Measurements from ENCODE around the gene CENPX.

- TF ChIP-seq, protein P1, sequence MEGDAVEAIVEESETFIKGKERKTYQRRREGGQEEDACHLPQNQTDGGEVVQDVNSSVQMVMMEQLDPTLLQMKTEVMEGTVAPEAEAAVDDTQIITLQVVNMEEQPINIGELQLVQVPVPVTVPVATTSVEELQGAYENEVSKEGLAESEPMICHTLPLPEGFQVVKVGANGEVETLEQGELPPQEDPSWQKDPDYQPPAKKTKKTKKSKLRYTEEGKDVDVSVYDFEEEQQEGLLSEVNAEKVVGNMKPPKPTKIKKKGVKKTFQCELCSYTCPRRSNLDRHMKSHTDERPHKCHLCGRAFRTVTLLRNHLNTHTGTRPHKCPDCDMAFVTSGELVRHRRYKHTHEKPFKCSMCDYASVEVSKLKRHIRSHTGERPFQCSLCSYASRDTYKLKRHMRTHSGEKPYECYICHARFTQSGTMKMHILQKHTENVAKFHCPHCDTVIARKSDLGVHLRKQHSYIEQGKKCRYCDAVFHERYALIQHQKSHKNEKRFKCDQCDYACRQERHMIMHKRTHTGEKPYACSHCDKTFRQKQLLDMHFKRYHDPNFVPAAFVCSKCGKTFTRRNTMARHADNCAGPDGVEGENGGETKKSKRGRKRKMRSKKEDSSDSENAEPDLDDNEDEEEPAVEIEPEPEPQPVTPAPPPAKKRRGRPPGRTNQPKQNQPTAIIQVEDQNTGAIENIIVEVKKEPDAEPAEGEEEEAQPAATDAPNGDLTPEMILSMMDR (optimal IDR thresholded peaks at IDR 0.05 in 1 of 3, IDR thresholded peaks at IDR 0.05 in 1 of 3, conservative IDR thresholded peaks at IDR 0.05 in 1 of 3; ENCODE audit: extremely low read depth in 1 of 3, insufficient read depth in 2 of 3, low read length in 3 of 3): no peak
- TF ChIP-seq EZH2 (IDR thresholded peaks at IDR 0.05; ENCODE audit: low read length): no peak
Measured at GRCh38 chr17:82060614-82061013, 37.9 kb upstream of the CENPX start.
